GM21717 (cell line): ENCODE measurements around the gene IQCM.
"Not testable (repeated sequence)": the region's sequence is repeated elsewhere in the genome, so short reads cannot be mapped to it uniquely, and the experiment has no call there.

Experiments
- ATAC-seq: cut with Tn5 transposase; IDR thresholded peaks from one replicate; pipeline ENCODE4 v1.9.1; 2021; ENCODE audit warnings: mild to moderate bottlenecking, moderate library complexity; ENCODE audit not compliant: unreplicated experiment

Gene IQCM

DNA sequence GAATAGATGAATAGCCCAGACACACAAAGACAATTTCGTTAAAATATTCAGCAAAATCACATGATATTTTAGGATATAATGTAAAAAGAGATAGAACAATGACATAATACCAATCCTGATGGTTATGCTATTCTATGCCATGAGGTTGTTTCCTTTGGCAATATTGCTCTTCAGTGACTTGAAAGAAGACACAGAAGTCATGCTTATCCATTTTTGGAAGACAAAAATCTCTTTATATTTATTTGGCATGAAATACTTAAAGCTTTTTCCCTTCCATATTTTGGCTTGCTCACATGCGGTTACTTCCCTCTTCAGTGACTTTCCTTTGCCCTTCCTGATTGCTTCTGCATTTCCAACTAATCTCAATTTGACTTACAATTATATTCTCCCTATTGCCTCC, 314.8 kb downstream of the IQCM start:
- ATAC-seq = no peak

DNA sequence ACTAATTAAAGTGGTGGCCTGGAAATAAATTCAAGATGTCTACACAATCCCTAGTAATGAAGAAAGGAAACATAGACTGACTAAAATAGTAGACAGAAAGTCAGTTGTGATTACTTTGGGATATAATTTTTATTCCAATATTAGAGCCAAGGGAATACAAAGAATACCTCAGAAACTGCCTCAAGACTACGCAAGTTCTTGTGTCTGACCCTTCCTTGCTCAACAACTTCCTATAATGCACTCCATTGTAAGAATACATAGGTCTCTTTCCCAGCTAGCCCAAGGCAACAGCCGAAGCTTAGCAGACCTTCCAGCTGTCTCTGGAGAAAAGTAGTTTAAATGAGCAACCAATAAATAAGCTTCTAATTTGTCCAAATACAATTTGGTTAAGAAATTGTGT, 315.9 kb downstream of the IQCM start:
- ATAC-seq = no peak

DNA sequence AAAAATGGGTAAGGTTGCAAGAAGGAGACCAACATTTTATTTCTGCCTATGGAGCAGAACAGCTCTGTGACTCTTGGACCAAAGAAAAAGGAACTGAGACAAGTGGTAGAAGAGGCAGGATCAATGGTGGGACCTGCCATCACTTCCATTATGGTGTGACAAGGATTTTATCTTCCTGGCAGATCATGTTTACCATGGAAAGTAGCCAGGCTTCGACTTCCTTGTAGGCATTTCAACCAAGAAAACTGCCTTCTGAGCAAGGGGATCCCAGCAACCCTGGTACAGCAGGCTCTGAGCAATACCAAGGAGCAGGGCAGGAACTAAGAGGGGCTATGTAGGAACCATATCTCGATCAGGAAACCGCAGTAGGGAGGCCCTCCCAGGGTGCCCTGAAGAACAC, 317.4 kb downstream of the IQCM start:
- ATAC-seq = no peak

DNA sequence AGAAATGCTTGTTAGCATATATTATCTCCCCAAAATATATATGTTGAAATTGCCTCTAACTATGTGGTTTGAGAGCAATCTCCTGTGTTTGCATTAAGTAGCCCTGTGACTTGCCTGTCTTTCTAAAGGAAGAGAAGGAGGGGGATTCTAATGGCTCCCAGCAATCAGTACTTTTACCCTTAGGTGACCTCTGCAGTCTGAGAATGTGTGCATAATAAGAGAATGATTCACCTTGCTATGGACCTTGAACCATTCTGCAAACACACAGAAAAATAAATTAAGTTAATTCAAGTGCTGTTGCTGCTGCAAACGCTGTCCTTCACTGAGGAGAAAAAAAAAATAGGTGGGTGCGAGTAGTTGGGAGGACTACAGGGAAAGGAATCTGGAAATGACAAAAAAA, 322.2 kb downstream of the IQCM start:
- ATAC-seq = no peak

DNA sequence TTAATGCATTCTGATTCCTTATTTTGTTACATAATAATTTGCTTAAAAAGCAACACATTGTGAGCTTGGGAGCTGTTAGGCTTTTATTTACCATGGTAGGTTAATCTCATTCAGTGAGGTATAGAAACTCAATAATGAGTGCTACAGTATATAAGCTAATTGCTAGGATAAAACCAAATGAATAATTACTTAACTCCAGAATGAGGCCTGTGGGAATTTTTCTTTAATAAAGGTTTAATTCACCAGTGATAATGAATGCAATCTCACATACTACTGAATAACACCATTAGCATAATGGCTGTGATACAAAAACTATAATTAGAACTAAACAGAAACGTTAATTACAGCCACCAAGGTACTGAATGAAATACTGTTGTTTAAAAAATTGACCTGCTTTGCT, 326.3 kb downstream of the IQCM start:
- no peak for ATAC-seq

DNA sequence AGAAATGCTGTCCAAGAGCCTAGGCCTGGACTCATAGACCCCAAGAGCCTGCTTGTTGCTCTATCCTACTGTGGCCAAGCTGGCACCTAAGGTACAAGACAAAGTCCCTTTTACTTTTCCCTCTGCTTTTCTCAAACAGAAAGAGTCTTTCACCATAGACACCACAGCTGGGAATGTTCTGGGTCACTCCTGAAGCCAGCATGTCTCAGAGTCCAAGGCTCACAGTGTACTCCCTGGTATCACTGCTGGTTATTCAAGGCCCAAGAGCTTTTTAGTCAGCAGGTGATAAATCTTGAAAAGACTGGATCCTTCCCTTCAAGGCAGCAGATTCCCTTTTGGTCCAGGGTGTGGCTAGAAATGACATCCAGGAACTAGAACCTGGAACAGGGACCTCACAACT, 328.8 kb downstream of the IQCM start:
- ATAC-seq = no peak

DNA sequence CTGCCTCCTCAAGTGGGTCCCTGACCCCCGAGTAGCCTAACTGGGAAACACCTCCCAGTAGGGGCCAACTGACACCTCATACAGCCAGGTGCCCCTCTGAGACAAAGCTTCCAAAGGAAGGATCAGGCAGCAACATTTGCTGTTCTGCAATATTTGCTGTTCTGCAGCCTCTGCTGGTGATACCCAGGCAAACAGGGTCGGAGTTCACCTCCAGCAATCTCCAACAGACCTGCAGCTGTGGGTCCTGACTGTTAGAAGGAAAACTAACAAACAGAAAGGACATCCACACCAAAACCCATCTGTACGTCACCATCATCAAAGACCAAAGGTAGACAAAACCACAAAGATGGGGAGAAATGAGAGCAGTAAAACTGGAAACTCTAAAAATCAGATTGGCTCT, 347.0 kb downstream of the IQCM start:
- ATAC-seq = not testable (repeated sequence)

DNA sequence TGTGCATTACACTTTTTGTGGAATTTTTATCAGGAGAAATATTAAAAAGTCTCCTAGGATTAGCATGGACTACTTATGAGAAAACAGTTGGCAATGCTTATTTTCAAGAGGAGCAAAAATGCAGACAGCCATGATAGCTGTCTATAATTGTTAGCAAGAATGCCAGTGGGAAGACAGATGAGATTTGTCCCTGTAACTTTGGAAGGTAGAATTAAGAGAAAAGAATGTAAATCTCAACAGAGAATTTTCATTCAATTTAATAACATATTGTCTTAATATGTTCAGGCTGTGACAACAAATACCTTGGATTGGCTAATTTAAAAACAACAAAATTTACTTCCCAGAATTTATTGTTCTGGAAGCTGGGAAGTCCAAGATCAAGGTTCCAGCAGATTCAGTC, 349.2 kb downstream of the IQCM start:
- no peak for ATAC-seq

DNA sequence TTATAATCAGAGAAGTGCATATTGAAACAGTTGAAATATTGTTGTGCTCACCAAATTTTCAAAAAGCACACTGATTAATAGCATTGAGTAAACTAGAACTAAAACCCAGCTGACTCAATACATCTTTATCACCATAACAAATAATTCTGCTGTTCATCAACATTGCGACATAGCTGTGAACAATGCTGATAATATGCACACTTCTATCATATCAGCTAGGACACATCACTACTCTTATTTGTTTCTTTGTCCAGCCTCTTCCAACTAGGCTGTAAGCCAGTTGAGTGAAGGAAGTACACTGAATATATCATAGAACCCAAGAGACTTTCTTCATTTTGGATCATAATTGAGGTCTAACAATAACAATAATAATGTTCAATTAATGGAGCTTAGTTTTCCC, 349.7 kb downstream of the IQCM start:
- no peak for ATAC-seq

DNA sequence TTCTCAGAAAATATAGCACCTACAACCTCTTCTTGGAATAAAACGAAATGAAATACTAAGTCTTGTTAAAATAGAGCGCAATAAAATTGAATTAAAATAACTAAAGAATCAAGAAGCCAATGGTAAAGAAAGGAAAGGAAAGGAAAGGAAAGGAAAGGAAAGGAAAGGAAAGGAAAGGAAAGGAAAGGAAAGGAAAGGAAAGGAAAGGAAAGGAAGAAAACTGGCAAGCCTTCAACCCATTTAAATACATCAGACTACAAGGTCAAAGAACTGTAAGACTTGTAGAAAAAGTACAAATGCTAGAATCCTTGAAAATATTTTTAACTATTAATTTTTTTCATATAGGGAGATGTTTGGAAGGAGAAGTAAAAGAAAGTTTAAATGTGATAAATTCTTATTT, 372.1 kb downstream of the IQCM start:
- no peak for ATAC-seq

DNA sequence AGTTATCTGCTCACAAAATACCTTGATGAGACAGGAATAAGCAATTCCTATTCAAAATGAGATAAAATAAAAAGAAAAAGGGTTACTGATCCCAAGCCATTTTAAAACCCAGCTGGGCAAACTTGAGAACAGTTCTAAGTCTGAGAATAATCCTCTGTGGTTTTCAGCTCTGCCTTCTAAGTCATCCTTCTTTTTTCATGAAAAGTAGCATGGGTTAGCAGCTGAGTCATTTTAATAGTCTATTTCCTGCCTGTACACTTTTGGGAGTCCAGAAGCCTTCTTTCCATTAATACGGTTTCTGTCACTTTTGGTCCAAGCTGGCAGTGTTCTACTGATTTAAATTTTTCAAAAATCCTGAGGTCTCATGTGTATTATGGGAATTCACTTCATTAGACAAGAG, 374.3 kb downstream of the IQCM start:
- ATAC-seq = no peak

DNA sequence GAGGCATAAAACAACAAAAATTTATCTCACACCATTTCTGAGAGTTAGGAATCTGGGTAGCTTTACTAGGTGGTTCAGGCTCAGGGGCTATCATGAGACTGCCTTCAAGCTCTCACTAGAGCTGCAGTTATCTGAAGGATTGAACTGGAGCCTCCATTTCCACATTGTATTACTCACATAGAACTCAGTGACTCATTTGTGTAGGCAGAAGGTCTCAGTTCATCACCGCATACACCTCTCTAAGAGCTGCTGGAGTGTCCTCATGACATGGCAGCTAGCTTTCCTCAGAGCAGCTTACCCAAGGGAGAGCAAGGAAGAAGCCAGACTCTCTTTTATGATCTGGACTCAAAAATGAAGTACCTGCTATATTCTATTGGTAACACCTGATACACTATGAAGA, 389.2 kb downstream of the IQCM start:
- ATAC-seq = no peak

DNA sequence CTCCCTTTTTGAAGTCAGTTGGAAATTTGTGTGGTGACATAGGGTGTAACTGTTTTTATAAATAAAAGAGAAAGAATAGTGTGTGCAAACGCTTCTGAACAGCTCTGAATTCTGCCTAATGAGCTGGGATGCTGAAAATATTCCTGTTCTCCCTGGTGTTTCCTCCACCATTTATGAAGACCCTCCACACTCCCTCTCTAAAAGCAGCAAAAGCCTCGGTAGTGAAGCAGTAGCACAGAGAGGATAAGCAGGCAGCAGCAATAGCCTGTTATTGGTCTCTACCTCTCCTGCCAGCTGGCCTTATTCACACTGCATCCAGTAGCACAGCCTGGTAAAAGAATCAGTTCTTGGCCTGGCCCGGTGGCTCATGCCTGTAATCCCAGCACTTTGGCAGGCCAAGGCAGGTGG, 406.1 kb downstream of the IQCM start:
- ATAC-seq = no peak

DNA sequence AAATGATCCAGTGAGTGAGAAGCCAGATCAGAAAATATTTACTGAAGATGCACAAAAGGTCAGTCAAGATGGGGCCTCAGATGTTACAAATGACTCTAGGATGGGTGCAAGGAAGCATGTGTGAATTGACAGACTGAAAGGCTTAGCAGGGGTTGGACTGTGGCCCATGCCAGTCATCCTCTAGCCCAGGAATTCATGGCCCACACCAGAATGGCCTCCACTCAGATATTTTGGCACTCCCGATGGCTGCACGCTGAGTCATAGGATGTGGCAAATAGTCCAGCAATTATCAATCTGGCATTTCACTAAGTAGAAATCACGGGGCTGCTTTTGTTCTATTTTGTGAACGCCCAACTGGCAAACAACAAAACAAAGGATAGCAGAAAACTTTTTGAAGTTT, 406.5 kb downstream of the IQCM start:
- no peak for ATAC-seq

DNA sequence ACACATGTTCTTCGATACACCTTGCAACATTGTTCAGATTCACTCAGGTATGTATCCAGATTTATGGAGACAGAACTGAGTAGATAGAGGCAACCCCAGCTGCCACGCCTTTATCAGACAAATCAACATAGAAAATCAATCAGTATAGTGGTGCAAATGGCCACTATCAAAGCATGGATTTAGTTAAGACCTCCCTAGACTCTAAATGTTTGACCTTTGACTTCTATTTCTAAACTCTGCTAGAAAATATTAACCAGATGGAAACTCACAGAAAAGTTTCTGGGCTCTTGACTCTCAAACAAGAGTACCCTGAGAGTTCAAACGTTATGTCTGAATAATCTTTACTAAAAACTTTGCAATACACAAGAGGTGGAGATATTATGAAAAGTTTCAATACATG, 411.5 kb downstream of the IQCM start:
- no peak for ATAC-seq

DNA sequence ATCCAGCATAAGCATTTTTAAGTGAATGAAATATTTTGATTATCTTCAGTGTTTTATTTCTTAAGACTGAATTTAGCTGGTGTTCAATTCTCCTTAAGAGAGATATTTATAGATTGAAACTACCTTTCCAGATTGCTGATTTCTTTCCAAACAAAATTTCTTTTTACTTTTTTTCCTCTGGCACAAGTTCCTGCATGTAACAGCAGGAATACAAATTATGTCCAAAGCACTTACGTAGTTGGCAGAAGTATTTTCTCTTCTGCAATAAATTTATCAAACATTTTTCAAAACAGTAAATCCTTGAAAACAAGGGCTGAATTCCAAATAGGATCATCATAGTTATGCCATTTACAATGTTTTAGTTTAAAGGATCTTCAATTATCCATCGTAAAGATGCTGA, 412.6 kb downstream of the IQCM start:
- ATAC-seq = no peak

DNA sequence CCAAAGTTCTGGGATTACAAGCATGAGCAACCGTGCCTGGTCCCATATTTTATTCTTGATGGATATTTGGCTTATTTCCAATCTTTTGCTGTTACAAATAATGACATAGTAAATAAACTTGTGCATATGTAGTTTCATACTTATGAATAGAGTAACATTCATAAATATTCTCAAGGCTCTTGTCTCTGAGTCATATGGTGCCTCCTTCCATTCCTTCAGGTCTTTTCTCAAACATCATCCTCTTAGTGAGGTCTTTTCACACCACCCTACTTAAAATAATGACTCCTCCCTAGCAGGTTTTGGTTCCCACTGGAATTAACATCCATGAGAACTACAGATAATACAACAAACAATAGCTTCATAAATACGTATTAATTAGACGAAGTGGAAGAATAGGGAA, 416.6 kb downstream of the IQCM start:
- no peak for ATAC-seq

DNA sequence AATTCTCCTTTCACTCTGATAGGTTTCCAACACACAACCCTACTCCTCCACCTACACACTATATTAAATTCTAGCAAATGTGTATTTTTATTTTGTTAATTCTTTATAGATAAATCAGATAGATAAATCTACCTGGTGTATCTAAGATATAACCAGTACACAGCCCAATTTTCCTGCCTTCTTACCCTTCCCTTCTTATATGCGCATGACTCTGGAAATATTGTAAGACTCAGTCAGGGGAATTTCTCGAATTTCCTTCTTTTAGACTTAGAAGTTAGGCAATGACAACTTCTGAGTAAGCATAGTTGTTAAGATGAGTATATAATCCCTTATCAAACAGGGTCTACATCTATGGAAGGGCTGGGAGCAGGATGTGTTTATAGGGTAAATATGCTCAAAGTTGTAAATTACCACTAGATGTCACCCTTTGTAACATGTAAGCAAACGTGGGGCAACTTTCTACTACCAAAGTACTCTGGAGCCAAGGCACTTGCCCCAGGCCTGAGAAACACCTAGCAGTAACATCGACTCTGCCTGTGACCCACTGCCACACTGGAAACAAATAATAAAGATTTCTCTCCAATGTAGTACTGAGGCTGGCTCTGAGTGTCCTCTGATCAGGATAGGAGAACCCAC, 444.7 kb downstream of the IQCM start:
- ATAC-seq = peak; percentile 80

DNA sequence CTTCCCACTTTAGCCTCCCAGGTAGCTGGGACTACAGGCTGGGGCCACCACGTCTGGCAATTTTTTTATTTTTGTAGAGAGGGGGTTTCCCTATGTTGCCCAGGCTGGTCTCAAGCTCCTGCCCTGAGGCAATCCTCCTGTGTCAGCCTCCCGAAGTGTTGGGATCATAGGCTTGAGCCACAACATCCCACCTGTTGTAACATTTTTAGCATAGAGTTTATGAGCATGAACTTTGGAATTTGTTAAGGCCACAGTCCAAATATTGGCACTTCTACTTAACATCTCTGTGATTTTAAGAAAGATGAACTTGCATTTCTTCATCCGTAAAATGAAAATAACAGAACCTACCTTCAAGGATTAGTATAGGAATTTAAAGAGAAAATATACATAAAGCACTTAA, 445.6 kb downstream of the IQCM start:
- no peak for ATAC-seq

DNA sequence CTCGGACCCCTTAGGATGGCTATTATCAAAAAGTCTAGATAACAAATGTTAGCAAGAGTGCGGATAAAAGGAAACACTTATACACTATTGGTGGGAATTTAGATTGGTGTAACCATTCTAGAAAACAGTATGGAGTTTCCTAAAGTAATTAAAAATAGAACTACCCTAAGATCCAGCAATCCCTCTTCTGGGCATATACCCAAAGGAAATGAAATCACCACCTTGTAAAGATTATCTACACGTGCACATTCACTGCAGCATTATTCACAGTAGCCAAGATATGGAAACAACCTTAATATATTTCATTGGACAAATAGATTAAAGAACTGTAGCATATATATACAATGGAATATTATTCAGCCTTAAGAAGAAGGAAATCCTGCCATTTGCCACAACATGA, 462.4 kb downstream of the IQCM start:
- ATAC-seq = no peak

DNA sequence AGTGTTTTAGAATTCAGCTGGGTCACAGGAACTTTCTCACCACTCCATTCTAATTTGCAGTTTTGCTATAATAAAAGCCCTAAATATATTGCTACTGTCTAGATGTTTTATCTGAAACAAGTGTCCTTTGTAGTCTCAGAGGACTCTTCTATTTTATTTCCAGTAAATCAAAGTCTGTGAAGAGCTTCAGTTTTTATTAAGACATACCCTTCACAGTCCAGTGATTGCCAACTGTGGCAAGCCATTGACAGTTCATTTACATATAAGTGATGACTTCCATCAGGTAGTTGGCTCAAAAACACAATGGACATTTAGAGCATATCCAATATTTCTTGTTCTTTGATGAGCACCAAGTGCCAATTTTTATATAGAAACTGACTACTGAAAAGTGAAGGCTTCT, 466.1 kb downstream of the IQCM start:
- no peak for ATAC-seq

DNA sequence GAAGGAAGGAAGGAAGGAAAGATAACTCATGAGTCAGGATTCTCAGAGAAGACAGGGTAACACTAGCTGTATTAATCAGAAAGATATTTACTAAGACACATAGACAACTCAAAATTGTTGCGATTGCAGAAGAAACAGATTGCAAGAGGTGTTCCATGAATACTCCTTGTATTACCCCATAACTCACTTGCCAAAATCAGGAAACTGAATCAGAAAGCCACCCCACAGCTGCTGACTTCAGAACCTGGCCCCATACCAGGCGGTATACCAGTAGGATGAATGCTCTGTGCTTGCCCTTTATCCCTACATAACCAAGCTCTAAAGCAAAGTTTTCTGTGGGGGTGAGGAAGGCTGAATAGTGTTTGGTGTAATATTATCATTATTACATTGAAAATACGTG, 468.5 kb downstream of the IQCM start:
- no peak for ATAC-seq

DNA sequence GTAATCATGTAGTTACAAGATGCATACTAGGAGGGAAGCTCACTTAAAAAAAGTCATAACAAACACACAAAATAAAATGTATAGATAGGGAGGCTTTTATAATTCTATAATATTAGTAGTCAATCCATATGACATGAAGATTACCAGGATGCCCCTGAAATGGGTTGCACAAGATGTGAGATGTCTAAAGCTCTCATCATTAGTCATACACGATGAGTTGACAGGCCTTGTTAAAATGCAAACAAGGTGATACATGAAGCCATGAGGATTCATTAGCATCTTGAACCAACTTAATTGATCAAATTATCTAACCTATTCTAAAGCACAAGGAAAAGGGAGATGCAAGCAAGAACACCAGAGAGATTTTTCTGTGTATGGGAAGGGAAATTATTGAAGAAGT, 470.2 kb downstream of the IQCM start:
- ATAC-seq = no peak

DNA sequence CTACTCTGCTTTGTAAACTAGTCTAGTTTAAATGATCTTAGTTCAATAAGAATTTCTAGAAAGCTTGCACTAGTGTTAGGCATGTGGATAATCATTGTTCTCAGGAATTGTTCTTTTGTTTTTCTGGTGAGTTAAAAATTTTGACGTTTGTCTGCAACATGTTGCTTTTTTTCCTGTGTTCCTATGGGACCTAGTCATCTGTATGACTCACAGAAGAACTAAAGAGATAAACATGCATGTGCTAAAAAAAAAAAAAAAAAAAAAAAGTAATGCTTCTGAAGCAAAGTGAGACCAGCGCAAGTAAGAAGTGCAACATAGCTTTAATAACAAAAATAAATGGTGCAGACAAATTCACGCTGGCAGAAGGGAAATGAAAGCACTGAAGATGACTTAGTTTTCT, 471.2 kb downstream of the IQCM start:
- ATAC-seq = no peak
